Eye (tissue), 1 donor: Measurements from ENCODE around the gene CARS1.
A peak's percentile ranks its signal among the peaks of the same experiment; 100 is the strongest.

Experiments used
- DNase-seq: peaks from one replicate; pipeline ENCODE4 v3.0.0-alpha.2; 2015

Gene CARS1

DNA sequence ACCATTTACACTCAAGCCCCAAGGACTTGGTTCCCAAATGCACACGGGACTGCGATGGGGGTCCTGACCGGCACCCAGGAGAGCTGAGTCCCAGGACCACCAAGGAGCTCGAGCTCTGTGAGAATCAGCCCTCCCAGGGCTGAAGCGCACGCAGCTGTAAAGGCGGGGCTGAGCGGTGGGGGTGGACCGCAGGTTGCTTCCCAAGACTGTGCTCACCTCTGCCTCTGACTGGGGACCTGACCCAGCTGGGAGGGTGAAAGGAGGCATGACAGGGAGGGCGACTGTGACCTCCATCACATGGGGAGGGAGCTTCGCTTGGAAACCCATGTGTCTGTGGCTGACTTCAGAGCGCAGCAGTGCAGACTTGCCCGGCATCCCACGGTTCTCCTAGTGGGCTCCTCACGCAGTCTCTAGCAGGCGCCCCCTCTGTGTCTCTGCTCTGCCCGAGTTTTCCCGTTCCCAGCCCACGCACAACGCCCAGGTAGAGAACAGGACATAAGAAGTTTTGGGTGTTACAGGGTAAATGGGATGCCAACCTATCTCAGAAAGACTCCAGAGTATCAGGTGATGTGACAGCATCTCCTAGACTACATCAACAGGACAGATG, 49.7 kb downstream of the CARS1 start:
- no peak for DNase-seq

GRCh38 chr11:3006505-3007260, 50.5 kb downstream of the CARS1 start:
- no peak for DNase-seq

DNA sequence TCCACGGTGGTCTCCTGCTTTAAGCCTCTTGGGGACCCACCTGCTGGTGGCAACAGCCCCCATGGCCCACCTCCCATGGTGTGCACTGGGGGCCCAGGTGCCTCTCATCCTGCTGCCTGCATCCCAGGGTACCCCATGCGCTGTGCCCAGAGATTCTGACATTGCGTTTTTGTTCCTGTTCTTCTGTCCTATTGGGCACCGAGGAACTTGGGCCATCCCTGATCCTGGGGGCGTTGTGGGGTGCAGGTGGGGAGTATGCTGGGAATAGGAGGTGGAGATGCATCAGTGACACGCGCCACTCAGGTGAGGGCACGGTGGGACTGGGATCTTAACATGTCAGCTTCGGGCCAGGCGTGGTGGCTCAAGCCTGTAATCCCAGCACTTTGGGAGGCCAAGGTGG, 52.7 kb downstream of the CARS1 start:
- DNase-seq, result no peak

GRCh38 chr11:3003396-3004231, 53.6 kb downstream of the CARS1 start:
- no peak for DNase-seq

DNA sequence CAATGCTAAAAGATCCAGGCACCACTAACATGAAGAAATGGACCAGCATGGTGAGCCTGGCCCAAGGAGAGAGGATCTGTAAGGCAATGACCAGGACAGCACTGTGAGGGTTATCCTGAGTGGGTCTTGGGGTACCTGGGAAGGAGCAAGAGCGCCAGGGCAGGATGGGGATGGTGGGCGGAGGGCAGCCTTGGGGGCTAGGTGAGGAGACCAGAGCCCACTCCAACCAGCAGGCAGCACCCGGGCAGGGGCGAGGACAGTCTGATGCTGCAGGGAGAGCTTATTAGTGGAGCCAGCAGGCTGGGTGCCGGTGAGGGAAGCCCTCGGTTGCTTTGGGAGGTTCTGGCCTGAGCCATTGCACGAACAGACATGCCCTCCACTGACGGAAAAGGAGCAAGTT, 54.4 kb downstream of the CARS1 start:
- no peak for DNase-seq

DNA sequence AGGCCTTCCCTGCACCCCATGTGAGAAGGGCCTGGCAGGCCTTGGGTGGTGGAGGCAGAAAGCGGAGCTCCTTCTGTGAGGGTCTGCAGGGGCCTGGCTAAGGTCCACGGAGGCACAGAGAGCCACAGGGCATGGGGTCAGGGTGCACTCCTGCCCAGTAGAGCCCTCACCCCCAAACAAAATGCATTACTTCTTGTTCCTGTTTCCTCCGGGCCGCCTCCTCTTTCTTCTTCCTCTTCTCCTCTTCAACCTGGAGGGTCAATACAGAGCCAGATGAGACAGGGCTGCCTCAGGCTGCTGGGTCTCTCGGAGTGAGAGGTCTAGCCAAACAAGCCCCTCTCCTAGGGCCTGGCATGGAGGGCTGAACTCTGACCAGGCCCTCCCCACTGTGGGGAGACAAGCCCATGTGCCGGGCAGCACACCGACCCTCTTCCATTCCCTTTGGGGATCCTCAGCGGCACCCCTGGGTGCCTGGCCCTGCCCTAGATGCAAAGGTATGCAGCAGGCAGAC, 54.8 kb downstream of the CARS1 start:
- no peak for DNase-seq

DNA sequence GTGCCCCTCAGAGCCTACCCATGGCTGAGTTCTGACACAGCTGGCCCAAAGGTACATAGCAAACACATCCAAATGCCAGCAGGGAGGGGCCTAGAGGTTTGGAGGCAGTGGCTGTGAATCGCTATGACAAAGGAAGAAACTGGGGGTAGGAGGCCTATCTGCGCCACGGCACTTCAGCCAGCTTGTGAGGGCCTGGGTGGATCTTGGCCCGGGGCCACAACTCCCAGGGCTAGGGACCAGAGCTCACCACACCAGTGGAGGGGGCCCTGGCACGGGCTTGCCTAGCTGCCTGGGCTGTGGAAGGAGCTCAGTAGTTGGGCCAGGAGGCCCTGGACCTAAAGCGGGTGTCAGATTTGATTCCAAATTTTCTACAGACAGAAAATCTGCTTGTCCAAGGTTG, 55.7 kb downstream of the CARS1 start:
- DNase-seq, result no peak

- DNase-seq, result peak; percentile 60
These were observed 56.9 kb downstream of the CARS1 start for GRCh38 chr11:3000032-3000961.

- DNase-seq, result no peak
These were observed 57.7 kb downstream of the CARS1 start for GRCh38 chr11:2999464-2999998.

DNA sequence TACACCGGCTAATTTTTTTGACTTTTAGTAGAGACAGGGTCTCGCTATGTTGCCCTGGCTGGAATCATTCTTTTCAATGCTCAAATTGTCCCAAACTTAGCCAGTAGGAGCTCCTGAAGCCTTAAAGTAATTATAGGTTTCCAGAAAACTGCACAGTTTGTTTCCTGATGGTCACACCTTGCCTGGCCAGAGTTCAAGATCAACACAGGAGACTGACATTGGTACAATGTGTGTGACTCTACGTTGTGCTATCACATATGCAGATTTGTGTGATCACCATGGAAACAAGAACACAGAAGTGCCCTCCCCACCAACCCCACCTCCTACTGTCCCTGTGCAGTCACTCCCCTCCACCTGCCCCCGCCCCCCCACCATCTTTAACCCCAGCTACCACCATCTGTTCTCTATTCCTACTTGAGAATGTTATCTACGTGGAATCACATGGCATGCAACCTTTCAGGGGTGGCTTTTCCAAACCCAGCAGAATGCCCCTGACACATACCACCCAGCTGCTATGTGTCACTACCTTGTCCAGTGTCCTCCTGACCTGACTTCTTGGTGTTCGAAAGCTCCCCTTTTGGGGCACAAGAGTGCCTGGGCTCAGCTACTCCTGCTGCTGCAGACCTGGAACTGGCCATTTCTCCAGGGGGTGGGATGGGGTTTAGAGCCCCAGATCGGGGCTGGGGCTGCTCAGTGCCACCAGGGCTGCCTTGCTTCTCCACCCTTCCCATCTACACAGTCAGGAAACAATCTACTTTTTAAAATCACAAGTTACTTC, 59.0 kb downstream of the CARS1 start:
- DNase-seq, result no peak

DNA sequence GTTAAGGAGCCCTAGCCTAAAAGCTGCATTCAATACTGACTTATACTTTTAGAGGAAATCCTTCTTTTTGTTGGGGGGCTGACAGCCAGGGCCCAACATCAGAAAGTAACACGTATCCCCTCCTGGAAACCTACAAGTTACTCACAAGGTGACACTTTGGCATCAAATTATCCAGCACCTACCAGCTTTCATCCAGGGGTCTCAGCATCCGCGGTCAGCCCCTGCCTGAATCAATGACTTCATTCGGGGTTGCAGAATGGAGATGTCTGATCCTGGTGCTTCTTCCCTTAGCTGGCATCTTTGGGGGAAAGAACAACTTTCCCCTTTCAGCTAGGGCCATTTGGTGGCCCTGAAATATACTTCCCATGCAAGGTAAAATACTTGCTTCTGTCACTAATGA, 59.8 kb downstream of the CARS1 start:
- DNase-seq, result no peak

DNA sequence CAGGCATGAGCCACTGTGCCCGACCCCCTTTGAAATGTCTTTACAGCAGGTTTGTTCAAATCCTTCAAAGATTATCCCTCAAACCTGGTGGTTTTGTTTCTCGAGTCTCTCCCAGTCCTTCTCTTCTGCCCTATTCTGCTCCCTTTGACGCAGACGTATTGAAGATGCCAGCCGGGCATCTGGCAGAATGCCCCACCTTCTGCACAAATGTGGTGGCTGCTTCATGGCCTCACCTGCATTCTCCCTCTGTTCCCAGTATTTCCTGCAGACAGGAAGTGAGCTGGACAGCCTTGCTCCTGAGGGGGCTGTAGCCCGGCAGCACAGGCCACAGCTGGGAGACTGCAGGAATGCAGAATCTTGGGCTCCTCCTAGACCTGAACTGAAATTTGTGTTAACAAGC, 60.2 kb downstream of the CARS1 start:
- no peak for DNase-seq

GRCh38 chr11:2995893-2996554, 61.2 kb downstream of the CARS1 start:
- DNase-seq, result no peak

DNA sequence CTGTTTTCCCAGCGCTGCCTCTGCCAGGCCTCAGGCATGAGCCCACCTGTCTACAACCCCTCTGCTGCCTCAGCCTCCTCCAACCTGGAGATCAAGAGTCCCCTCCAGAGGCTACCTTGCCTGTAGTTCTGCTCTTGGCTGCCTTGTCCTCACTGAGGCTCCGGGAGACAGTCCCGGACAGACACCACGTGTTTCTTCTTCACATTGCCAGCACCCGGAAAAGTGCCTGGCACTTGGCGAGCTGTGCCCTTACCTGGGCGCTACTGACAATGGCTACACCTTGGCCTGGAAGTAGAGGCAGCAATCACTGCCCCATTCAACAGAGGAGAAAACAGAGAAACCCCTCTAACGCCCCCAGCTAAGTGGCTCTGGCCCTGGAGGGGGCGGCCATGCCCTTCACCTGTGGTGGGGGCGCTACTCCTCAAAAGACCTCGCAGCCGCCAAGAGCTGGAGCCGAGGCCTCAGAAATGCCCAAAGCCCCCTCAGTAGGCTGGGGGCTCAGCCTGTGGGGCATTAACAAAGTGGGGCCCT, 62.1 kb downstream of the CARS1 start:
- DNase-seq, result no peak

GRCh38 chr11:2994336-2994730, 62.9 kb downstream of the CARS1 start:
- DNase-seq, result no peak

GRCh38 chr11:2992997-2993325, 64.3 kb downstream of the CARS1 start:
- DNase-seq, result no peak

GRCh38 chr11:2992234-2992996, 64.8 kb downstream of the CARS1 start, which contains the start of gene NAP1L4:
Gene NAP1L4 (minus strand): TSS chr11:2992329. CDS start chr11:2979220, 13,109 bp downstream.
- peak; percentile 99 for DNase-seq

DNA sequence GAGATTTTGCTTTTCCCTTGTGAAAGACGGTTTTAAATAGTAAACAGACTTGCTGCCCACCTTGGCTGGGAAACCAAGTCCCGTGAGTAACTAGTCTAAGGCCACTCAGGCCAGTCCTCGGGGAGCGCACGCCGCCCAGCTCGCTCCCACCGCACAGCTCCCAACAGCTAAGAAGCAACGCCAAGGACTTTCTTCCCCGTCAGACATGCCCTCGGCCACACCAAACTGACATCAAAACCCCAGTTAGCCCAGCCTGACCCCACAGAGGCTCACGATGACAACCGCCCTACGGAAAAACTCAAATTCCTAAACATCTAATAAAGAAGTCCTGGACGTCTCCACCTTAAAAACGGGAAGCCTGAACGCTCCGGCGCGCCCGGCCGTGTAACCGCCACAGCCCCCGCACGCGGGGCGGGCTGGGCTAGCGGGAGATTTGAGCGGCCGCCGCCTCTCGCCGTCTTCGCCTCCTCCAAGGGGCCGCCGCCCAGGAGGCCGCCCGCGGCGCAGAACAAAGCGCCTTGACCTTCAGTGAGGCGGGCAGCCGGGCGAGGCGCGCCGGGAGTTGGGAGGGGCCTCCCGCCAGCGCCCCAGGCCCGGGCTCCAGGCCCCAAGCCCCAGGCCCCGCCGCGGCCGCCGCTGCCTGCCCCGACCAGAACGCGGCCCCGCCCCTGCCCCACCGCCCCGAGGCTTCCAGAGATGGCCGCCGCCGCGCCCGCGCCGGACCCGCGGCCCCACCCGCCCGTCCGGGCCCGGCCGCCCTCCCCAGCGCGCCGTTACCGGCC, 65.6 kb downstream of the CARS1 start:
- peak; percentile 80 for DNase-seq
